Prostate gland (tissue), 2 donors: ENCODE results near the gene DDX41.

ENCODE experiments used
- POLR2A ChIP-seq: fragments of 450-650 bp; IDR thresholded peaks from one replicate; pipeline ENCODE4 v1.6.1; 2016; ENCODE audit warnings: antibody characterized with exemption, mild to moderate bottlenecking
- TF ChIP-seq, protein P1 (sequence below), 4 experiments: fragments of 200-600 bp in 2 of 4; fragments of 450-650 bp in 2 of 4; sonication (generic) in 2 of 4; IDR thresholded peaks; 1 replicate in 3 of 4; 2 replicates in 1 of 4; pipeline ENCODE4 v1.5.1; 2016 to 2019; ENCODE audit warnings: antibody characterized with exemption in 4 of 4, mild to moderate bottlenecking in 2 of 4, moderate library complexity in 2 of 4

DNA sequence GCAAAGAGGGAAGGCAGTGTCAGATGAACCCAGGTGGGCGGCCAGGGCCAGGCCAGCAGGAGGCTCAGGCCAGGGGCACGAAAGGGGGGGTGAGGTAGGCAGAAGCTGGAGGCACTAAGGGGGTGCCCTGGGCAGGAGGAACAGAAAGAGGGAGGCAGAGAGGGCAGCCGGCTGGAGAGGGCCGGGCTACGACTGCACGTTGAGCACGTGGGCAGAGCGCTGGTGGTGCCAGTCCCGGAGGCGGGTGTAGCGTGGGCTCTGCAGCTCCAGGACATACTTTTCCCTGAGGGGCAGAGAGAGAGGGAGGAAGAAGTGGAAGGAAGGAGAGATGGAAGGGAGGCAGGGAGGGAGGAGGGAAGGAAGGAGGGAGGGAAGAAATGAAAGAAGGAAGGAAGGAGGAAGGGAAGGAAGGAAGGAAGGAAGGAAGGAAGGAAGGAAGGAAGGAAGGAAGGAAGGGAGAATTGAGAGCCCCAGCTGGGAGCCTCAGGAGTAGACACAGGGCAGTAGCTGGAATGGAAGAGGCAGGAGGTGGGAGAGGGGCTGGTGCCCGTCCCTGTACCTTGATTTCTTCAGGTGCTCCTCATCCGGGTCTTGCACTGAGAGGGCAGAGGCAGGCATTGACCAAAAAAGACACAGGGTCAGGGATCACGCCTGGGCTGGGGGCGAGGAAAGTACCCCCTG lies 26.3 kb downstream of the DDX41 start:
- TF ChIP-seq, protein P1, sequence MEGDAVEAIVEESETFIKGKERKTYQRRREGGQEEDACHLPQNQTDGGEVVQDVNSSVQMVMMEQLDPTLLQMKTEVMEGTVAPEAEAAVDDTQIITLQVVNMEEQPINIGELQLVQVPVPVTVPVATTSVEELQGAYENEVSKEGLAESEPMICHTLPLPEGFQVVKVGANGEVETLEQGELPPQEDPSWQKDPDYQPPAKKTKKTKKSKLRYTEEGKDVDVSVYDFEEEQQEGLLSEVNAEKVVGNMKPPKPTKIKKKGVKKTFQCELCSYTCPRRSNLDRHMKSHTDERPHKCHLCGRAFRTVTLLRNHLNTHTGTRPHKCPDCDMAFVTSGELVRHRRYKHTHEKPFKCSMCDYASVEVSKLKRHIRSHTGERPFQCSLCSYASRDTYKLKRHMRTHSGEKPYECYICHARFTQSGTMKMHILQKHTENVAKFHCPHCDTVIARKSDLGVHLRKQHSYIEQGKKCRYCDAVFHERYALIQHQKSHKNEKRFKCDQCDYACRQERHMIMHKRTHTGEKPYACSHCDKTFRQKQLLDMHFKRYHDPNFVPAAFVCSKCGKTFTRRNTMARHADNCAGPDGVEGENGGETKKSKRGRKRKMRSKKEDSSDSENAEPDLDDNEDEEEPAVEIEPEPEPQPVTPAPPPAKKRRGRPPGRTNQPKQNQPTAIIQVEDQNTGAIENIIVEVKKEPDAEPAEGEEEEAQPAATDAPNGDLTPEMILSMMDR (IDR thresholded peaks at IDR 0.05): no peak
- no peak for TF ChIP-seq POLR2A
